ENCODE data around the gene PARD3. TPM values are rescaled to one million over a fixed set of nuclear protein-coding genes. Genes with fewer than 3 reads are reported as not detected.

PARD3 gene
- polyA plus RNA-seq, 3 donors, result 0.51 TPM; not detected in 2

DNA sequence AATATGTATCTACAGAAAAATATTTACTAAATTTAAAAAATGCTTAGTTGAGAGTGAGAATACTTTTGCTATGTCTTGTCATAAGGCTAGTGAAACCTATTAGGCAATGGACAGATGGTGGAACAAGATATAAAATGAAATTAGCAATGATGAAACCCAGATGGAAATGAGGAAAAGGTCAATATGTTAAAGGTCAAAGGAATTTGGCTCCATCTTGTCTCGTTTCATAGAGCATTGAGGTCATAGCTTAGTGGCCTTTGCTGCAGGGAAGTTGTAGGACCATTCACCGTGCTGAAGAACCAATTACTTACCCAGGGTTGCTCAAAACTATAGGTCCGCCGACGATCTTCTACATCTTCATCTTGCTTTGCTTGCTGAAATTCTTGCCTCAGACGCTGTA is 683.9 kb downstream of the PARD3 start:
- Histone ChIP-seq H3K9ac (ENCODE audit: insufficient read depth, low read length, poor library complexity, severe bottlenecking) (no peak overlapping the region), H2AFZ (ENCODE audit: insufficient read depth, low read depth, low read length, poor library complexity, severe bottlenecking) (no peak overlapping the region), H3K36me3 (replicated peaks in 1 of 2; ENCODE audit: control insufficient read depth in 1 of 2, insufficient read depth in 2 of 2, low read length in 2 of 2) (no peaks in the 10 kb centered on the region), H4K20me1 (ENCODE audit: insufficient read depth, low read length) (no peaks in the 10 kb centered on the region), H3K27me3 (ENCODE audit: control insufficient read depth in 2 of 2, insufficient read depth in 2 of 2, low read length in 2 of 2) (no peaks in the 10 kb centered on the region), H3K4me2 (replicated peaks; ENCODE audit: extremely low read depth, low read length, poor library complexity, severe bottlenecking) (no peak overlapping the region), H3K4me3 (replicated peaks in 1 of 3; ENCODE audit: low read depth in 2 of 3, low read length in 3 of 3) (no peak overlapping the region), H3K79me2 (ENCODE audit: insufficient read depth, low read length) (no peaks in the 10 kb centered on the region), H3K9me3 (replicated peaks in 1 of 2; ENCODE audit: control insufficient read depth in 1 of 2, insufficient read depth in 1 of 2, low read length in 2 of 2) (no peaks in the 10 kb centered on the region), H3K4me1 (ENCODE audit: control insufficient read depth in 1 of 2, insufficient read depth in 2 of 2, low read length in 2 of 2) (no peaks in the 10 kb centered on the region), H3K27ac (ENCODE audit: low read depth in 1 of 2, low read length in 2 of 2) (no peak overlapping the region)
- peaks cover 0 to 2% (median 1%) of the 10 kb centered on the region in 3 donors for H3K27me3 Mint-ChIP-seq (ENCODE audit: low read depth in 3 of 3)
- peaks cover 0 to 13% (median 6%) of the 10 kb centered on the region in 7 donors for H3K9me3 Mint-ChIP-seq
- intact Hi-C loops (cut with micrococcal nuclease), result no loop called here
- H3K4me3 Mint-ChIP-seq, result no peak overlapping the region
- TF ChIP-seq, protein P1, sequence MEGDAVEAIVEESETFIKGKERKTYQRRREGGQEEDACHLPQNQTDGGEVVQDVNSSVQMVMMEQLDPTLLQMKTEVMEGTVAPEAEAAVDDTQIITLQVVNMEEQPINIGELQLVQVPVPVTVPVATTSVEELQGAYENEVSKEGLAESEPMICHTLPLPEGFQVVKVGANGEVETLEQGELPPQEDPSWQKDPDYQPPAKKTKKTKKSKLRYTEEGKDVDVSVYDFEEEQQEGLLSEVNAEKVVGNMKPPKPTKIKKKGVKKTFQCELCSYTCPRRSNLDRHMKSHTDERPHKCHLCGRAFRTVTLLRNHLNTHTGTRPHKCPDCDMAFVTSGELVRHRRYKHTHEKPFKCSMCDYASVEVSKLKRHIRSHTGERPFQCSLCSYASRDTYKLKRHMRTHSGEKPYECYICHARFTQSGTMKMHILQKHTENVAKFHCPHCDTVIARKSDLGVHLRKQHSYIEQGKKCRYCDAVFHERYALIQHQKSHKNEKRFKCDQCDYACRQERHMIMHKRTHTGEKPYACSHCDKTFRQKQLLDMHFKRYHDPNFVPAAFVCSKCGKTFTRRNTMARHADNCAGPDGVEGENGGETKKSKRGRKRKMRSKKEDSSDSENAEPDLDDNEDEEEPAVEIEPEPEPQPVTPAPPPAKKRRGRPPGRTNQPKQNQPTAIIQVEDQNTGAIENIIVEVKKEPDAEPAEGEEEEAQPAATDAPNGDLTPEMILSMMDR (IDR thresholded peaks at IDR 0.05), result no peak
- 97% methylated on average over 6 of the region's 6 CpGs for WGBS (ENCODE audit: insufficient coverage)
- no peak for DNase-seq
- H3K4me1 Mint-ChIP-seq, result no peaks in the 10 kb centered on the region
- H3K36me3 Mint-ChIP-seq, result no peaks in the 10 kb centered on the region
- H3K27ac Mint-ChIP-seq, result no peak overlapping the region

DNA sequence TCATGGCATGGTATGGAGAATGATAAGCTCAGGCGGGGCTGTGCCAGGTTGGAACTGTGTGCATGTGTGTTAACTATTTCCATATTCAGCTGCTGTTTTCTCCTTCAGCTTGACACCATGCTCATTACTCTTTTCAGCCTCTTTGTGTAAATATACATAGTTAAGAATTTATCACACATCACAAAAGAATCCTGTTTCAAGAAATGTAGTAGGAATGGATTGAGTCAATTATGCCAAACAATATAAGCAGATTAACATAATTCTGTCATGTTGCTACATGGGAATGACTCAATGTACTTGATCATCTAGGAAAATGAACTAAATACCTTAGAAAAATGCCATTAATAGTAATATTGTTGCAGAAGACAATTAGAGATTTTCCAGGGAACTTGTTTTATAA is 687.4 kb downstream of the PARD3 start:
- no peak overlapping the region for H3K27ac ChIP-seq (ENCODE audit: low read depth in 1 of 2, low read length in 2 of 2)
- no peak overlapping the region for H3K9ac ChIP-seq (ENCODE audit: insufficient read depth, low read length, poor library complexity, severe bottlenecking)
- Mint-ChIP-seq H3K4me3 (no peak overlapping the region), H3K4me1 (no peaks in the 10 kb centered on the region), H3K27me3 (ENCODE audit: low read depth in 3 of 3) (peaks cover 0 to 2% (median 1%) of the 10 kb centered on the region in 3 donors), H3K36me3 (no peaks in the 10 kb centered on the region), H3K27ac (no peak overlapping the region), H3K9me3 (peaks cover 0 to 10% (median 3%) of the 10 kb centered on the region in 7 donors)
- no peaks in the 10 kb centered on the region for H4K20me1 ChIP-seq (ENCODE audit: insufficient read depth, low read length)
- H3K27me3 ChIP-seq (ENCODE audit: control insufficient read depth in 2 of 2, insufficient read depth in 2 of 2, low read length in 2 of 2), result no peaks in the 10 kb centered on the region
- TF ChIP-seq, protein P1 (IDR thresholded peaks at IDR 0.05), result no peak
- H3K36me3 ChIP-seq (replicated peaks in 1 of 2; ENCODE audit: control insufficient read depth in 1 of 2, insufficient read depth in 2 of 2, low read length in 2 of 2), result no peaks in the 10 kb centered on the region
- H3K4me3 ChIP-seq (replicated peaks in 1 of 3; ENCODE audit: low read depth in 2 of 3, low read length in 3 of 3), result no peak overlapping the region
- no peaks in the 10 kb centered on the region for H3K4me1 ChIP-seq (ENCODE audit: control insufficient read depth in 1 of 2, insufficient read depth in 2 of 2, low read length in 2 of 2)
- H2AFZ ChIP-seq (ENCODE audit: insufficient read depth, low read depth, low read length, poor library complexity, severe bottlenecking), result no peak overlapping the region
- DNase-seq, result no peak
- no peaks in the 10 kb centered on the region for H3K9me3 ChIP-seq (replicated peaks in 1 of 2; ENCODE audit: control insufficient read depth in 1 of 2, insufficient read depth in 1 of 2, low read length in 2 of 2)
- H3K79me2 ChIP-seq (ENCODE audit: insufficient read depth, low read length), result no peaks in the 10 kb centered on the region
- no CpG with 5 or more reads among the region's 1 CpG for WGBS (ENCODE audit: insufficient coverage)
- intact Hi-C loops (cut with micrococcal nuclease), result no loop called here
- no peak overlapping the region for H3K4me2 ChIP-seq (replicated peaks; ENCODE audit: extremely low read depth, low read length, poor library complexity, severe bottlenecking)

All from CD14-positive monocyte (primary cell).